Neural crest cell (in vitro differentiated cells): ENCODE measurements around the gene FFAR4. TPM values are rescaled to one million over a fixed set of nuclear protein-coding genes. Genes with fewer than 3 reads are reported as not detected.
A peak's percentile ranks its signal among the peaks of the same experiment; 100 is the strongest.

ENCODE experiments used
- DNase-seq: peaks from one replicate; pipeline ENCODE4 v3.0.0; 2021; ENCODE audit warnings: low read depth, mixed read lengths, low spot score
- H3K27ac Mint-ChIP-seq: one replicate; pipeline ENCODE4 v1.8.0; 2021; ENCODE audit warnings: mild to moderate bottlenecking, mixed read lengths; ENCODE audit not compliant: unreplicated experiment
- H3K27me3 Mint-ChIP-seq: 2 replicates; pipeline ENCODE4 v1.8.0; 2021; ENCODE audit warnings: low read depth, mild to moderate bottlenecking, mixed read lengths
- H3K36me3 Mint-ChIP-seq: 2 replicates; pipeline ENCODE4 v1.8.0; 2021; ENCODE audit warnings: low read depth, mild to moderate bottlenecking, mixed read lengths
- H3K4me1 Mint-ChIP-seq: 2 replicates; pipeline ENCODE4 v1.8.0; 2021; ENCODE audit warnings: mixed read lengths
- H3K4me3 Mint-ChIP-seq: one replicate; pipeline ENCODE4 v1.8.0; 2021; ENCODE audit warnings: mild to moderate bottlenecking, mixed read lengths
- H3K9me3 Mint-ChIP-seq: 2 replicates; pipeline ENCODE4 v1.8.0; 2021; ENCODE audit warnings: mixed read lengths
- total RNA-seq: library from RNA; stranded (reverse); gene quantifications from 2 replicates; pipeline ENCODE4 v1.2.1, GENCODE V29; 2021
- TF ChIP-seq, protein P1 (sequence below): fragments of 200-600 bp; sonication (generic); conservative IDR thresholded peaks from 2 replicates; pipeline ENCODE4 v1.5.0; 2021; ENCODE audit warnings: antibody characterized with exemption, mild to moderate bottlenecking

FFAR4 gene
- total RNA-seq, 1 donor from 2014 or later = 0.09 TPM

DNA sequence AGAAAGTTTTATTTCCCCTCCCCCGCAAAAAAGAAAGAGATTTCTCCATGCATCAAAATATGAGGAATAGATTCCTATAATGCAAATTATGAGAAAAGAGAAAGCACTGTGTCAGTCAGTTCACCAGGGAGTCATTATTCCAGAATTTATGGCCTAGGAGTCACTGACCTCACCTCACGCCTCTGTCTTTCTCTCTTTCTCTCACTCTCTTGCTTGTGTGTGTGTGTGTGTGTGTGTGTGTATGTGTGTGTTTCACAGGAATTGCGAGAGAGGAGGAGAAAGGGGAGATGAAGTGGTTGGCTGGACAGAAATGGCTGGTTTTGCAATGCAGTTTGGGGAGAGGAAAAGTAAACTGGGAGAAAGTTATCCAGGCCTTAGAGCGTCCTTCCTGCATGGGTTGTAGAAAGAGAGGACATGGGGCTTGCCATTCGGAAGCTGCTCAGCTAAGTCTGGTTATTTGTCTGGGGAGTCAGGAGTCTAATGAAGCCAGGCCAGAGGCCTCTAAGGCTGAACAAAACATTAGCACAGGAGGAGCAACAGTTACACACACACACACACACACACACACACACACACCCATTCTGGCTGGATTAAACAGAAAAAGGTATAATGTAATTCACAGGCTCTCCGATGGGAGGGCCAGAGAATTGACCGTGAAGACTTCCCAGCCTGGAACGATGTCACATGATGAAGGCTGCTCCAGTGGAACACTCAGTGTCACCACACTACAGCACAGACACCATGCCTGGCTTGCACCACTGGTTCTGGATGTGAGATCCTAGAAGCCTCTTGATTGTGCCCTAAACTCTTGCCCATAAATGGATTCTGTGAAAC, 12.8 kb upstream of the FFAR4 start:
- TF ChIP-seq, protein P1, sequence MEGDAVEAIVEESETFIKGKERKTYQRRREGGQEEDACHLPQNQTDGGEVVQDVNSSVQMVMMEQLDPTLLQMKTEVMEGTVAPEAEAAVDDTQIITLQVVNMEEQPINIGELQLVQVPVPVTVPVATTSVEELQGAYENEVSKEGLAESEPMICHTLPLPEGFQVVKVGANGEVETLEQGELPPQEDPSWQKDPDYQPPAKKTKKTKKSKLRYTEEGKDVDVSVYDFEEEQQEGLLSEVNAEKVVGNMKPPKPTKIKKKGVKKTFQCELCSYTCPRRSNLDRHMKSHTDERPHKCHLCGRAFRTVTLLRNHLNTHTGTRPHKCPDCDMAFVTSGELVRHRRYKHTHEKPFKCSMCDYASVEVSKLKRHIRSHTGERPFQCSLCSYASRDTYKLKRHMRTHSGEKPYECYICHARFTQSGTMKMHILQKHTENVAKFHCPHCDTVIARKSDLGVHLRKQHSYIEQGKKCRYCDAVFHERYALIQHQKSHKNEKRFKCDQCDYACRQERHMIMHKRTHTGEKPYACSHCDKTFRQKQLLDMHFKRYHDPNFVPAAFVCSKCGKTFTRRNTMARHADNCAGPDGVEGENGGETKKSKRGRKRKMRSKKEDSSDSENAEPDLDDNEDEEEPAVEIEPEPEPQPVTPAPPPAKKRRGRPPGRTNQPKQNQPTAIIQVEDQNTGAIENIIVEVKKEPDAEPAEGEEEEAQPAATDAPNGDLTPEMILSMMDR = no peak
- Mint-ChIP-seq H3K4me1 (peaks cover 12% of the 10 kb centered on the region), H3K27ac (peak overlapping the region; percentile 57), H3K36me3 (no peaks in the 10 kb centered on the region), H3K27me3 (no peaks in the 10 kb centered on the region), H3K9me3 (no peaks in the 10 kb centered on the region), H3K4me3 (no peak overlapping the region)
- no peak for DNase-seq

DNA sequence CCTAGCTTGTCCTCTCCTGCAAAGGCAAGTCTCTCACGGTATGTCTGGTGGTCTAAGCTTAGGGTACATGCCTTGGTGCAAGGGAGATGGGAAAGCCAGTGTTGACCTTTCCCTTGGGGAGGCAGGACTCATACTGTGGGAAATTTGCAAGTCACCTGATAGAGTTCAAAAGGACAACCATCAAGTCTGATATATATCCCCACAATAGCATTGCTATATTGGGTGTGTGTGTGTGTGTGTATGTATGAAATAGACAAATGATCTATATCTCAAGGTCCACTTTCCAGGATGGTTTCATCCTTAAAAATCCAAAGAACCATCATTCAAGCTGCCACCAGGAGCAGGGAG, 12.2 kb upstream of the FFAR4 start:
- Mint-ChIP-seq H3K36me3 (no peaks in the 10 kb centered on the region), H3K9me3 (no peaks in the 10 kb centered on the region), H3K27me3 (no peaks in the 10 kb centered on the region), H3K4me1 (peaks cover 12% of the 10 kb centered on the region), H3K27ac (no peak overlapping the region), H3K4me3 (no peak overlapping the region)
- no peak for DNase-seq
- TF ChIP-seq, protein P1 = no peak

DNA sequence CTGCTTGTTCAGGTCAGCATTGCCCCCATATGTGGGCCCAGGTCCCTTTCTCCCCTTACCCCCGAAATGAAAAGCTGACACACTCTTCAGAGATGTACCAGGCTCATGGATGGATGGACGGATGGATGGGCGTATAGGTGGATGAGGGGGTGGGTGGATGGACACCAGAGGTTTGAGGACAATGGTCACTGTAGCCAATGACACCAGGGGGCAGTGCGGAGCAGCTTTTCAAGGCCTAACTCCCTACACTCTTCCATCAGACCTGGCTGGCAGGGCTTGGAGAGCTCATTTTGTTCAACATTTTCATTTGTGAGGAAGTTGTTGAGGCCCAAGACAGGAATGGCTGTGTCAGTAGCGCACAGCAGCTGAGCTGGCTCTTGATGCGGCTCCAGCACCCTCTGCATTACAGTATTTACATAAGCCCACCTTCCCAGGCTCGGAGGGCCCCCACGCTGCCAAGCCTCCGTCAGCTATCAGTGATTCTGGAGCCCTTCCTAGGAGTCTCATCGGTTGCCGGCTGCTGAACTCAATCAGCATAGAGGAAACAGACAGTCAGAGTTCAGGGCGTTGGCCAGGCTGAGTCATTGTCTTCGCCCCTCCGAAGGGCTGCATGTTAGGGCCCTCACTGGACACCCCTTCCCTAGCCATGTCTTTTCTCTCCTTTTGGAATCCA, 11.6 kb upstream of the FFAR4 start:
- H3K4me1 Mint-ChIP-seq = peaks cover 12% of the 10 kb centered on the region
- H3K27me3 Mint-ChIP-seq = peaks cover 3% of the 10 kb centered on the region
- no peak overlapping the region for H3K4me3 Mint-ChIP-seq
- H3K36me3 Mint-ChIP-seq = no peaks in the 10 kb centered on the region
- peaks cover 5% of the 10 kb centered on the region for H3K9me3 Mint-ChIP-seq
- H3K27ac Mint-ChIP-seq = no peak overlapping the region
- peak; percentile 85 for DNase-seq
- TF ChIP-seq, protein P1 = peak; percentile 74

DNA sequence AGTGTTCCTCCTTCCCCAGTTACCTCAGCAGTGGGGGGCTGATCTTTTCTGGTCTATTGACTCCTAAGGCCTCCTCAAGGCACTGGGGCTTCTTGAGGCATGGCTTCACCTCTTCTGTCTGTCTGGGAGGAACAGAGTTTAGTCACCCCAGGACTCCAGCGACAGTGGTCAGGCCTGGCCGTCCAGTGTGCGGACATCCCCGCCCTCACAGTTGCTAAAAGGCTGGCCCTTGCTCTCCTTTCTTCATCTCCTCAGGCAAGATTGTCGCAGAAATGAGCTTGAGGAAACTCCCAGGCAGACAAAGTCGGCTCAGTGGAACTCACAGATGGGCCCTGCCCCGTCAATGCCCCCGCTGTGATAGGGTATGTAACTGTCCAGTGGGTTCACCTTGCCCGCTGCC, 7.0 kb upstream of the FFAR4 start:
- Mint-ChIP-seq H3K4me1 (peaks cover 6% of the 10 kb centered on the region), H3K27ac (no peak overlapping the region), H3K36me3 (no peaks in the 10 kb centered on the region), H3K4me3 (no peak overlapping the region), H3K27me3 (peaks cover 11% of the 10 kb centered on the region), H3K9me3 (peaks cover 5% of the 10 kb centered on the region)
- TF ChIP-seq, protein P1 = no peak
- no peak for DNase-seq

DNA sequence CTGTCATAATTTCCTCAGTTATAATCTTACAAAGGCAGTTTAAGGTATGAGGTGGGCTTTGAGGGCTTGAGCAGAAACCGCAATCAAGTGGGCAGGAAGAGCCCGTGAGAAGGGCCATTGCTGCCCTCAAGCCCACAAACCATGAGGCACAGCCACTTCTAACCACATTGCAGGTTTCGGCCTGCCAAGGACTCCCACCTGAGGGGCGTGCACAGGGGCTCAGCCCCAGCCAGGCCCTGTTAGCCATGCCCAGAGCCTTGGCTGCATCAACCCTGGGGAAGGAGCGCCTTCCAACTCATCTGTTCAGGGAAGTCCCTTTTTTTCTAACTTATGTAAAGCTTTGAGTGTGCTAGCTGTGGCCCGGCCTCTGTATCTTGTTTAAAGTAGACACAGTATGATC, 5.9 kb upstream of the FFAR4 start:
- H3K4me1 Mint-ChIP-seq = no peaks in the 10 kb centered on the region
- H3K9me3 Mint-ChIP-seq = peaks cover 5% of the 10 kb centered on the region
- no peak overlapping the region for H3K27ac Mint-ChIP-seq
- TF ChIP-seq, protein P1 = no peak
- no peaks in the 10 kb centered on the region for H3K36me3 Mint-ChIP-seq
- H3K4me3 Mint-ChIP-seq = no peak overlapping the region
- H3K27me3 Mint-ChIP-seq = peaks cover 22% of the 10 kb centered on the region
- no peak for DNase-seq
